ENCODE measurements around the gene GNPTAB.

DNA sequence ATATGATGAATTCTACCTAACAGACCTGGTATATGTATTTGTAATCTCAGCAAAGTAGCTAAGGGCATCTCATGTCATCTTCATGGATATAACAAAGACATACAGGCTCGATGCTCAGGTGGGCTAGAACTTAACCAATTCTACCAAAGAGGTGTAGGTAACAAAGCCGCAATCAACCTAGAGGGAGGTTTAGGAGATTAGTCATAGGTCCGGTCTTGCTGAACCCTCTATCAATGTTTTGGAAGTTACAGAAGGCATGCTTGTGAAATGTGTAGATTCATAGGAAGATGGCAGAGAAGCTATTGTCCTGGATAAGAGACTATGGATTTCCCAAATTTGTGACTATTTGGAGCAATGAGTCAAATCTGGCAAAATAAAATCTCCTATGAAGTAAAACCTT is 48.9 kb downstream of the GNPTAB start:
- peak; percentile 9 for TF ChIP-seq POLR2A (IDR thresholded peaks at IDR 0.05; ENCODE audit: low read length)
- no peak for TF ChIP-seq GATA1 (IDR thresholded peaks at IDR 0.05; ENCODE audit: low read depth, low read length)

All from erythroblast (primary cell).